K562 (cell line): Measurements from ENCODE around the gene THRSP. TPM values are rescaled to one million over a fixed set of nuclear protein-coding genes. Genes with fewer than 3 reads are reported as not detected.

ENCODE experiments used
- BACH1 ChIP-seq: fragments of 200-800 bp; sonication (Bioruptor generic); IDR thresholded peaks from 2 replicates; pipeline ENCODE4 v1.6.1; 2016; ENCODE audit warnings: missing genetic modification characterization, missing compliant biosample characterization
- CAMTA2 ChIP-seq: fragments of 250-450 bp; sonication (Bioruptor Pico); conservative IDR thresholded peaks from 2 replicates; pipeline ENCODE4 v1.5.1; 2022
- CBX2 ChIP-seq: fragments of 200-600 bp; sonication (generic); IDR thresholded peaks from one replicate; pipeline ENCODE4 v1.6.1; 2012; ENCODE audit warnings: mild to moderate bottlenecking, low read length, inconsistent platforms; ENCODE audit not compliant: insufficient read depth, poor library complexity, severe bottlenecking
- CHCHD3 ChIP-seq: fragments of 250-450 bp; sonication (Bioruptor Pico); IDR thresholded peaks from 2 replicates; pipeline ENCODE4 v2.1.2; 2022; ENCODE audit warnings: mild to moderate bottlenecking
- GTF2E2 ChIP-seq: fragments of 200-800 bp; sonication (Bioruptor generic); IDR thresholded peaks from 2 replicates; pipeline ENCODE4 v1.6.1; 2016; ENCODE audit warnings: missing genetic modification characterization, missing compliant biosample characterization
- GTF2F1 ChIP-seq: IDR thresholded peaks from 2 replicates; pipeline ENCODE4 v1.6.1; 2011; ENCODE audit warnings: low read depth, low read length, improper control_type of control experiment
- L3MBTL2 ChIP-seq: fragments of 450-650 bp; IDR thresholded peaks from 2 replicates; pipeline ENCODE4 v1.6.1; 2016; ENCODE audit warnings: mild to moderate bottlenecking, moderate library complexity
- MYBL2 ChIP-seq, 2 experiments: fragments of 450-650 bp in 1 of 2; sonication (generic) in 1 of 2; formaldehyde crosslinking in 1 of 2; IDR thresholded peaks; 2 replicates each; pipeline versions ENCODE4 v1.6.1 to v1.8.1; 2017 to 2022; ENCODE audit warnings: borderline replicate concordance in 1 of 2, inconsistent platforms in 1 of 2, low read depth in 1 of 2, mild to moderate bottlenecking in 1 of 2, missing genetic modification reagents in 1 of 2, moderate library complexity in 1 of 2
- NEUROD1 ChIP-seq: fragments of 150-350 bp; IDR thresholded peaks from 2 replicates; pipeline ENCODE4 v1.6.1; 2014; ENCODE audit warnings: borderline replicate concordance, low read length, low read depth; ENCODE audit not compliant: partially characterized antibody
- POLR2H ChIP-seq: IDR thresholded peaks from 2 replicates; pipeline ENCODE4 v1.6.1; 2016; ENCODE audit warnings: missing genetic modification characterization, low read depth, mild to moderate bottlenecking, control low read depth, missing compliant biosample characterization, moderate library complexity
- RAD51 ChIP-seq: fragments of 450-650 bp; IDR thresholded peaks from 2 replicates; pipeline ENCODE4 v1.7.1; 2016; ENCODE audit warnings: low read depth, mild to moderate bottlenecking, borderline replicate concordance
- RBFOX2 ChIP-seq: fragments of 200-400 bp; formaldehyde crosslinking; IDR thresholded peaks from 2 replicates; pipeline ENCODE4 v1.6.1; 2017; ENCODE audit warnings: low read depth, mild to moderate bottlenecking, low read length, moderate library complexity
- TAF15 ChIP-seq: fragments of 200-400 bp; formaldehyde crosslinking; IDR thresholded peaks from 2 replicates; pipeline ENCODE4 v1.6.1; 2017; ENCODE audit warnings: mild to moderate bottlenecking, low read depth, low read length, moderate library complexity
- TCFL5 ChIP-seq: fragments of 250-450 bp; sonication (Bioruptor Pico); conservative IDR thresholded peaks from 2 replicates; pipeline ENCODE4 v1.6.1; 2021; ENCODE audit warnings: mild to moderate bottlenecking, moderate library complexity, matching md5 sums
- TFAP4 ChIP-seq: sonication (generic); formaldehyde crosslinking; IDR thresholded peaks from 2 replicates; pipeline ENCODE4 v1.8.0; 2022; ENCODE audit warnings: missing genetic modification reagents, mild to moderate bottlenecking, moderate library complexity, borderline replicate concordance
- XRCC3 ChIP-seq: fragments of 450-650 bp; IDR thresholded peaks from 2 replicates; pipeline ENCODE4 v1.6.1; 2017; ENCODE audit warnings: mild to moderate bottlenecking, moderate library complexity
- ZEB2 ChIP-seq: fragments of 450-650 bp; IDR thresholded peaks from 2 replicates; pipeline ENCODE4 v1.6.1; 2016
- ZHX1 ChIP-seq: fragments of 150-350 bp; conservative IDR thresholded peaks from 2 replicates; pipeline ENCODE4 v1.6.1; 2014; ENCODE audit warnings: low read length
- ZNF217 ChIP-seq: sonication (generic); formaldehyde crosslinking; IDR thresholded peaks from 2 replicates; pipeline ENCODE4 v1.8.0; 2022; ENCODE audit warnings: mild to moderate bottlenecking, missing genetic modification reagents
- ZNF551 ChIP-seq: fragments of 250-450 bp; sonication (Bioruptor Pico); IDR thresholded peaks from 2 replicates; pipeline ENCODE4 v1.5.0; 2021; ENCODE audit warnings: mild to moderate bottlenecking, moderate library complexity
- ZNF639 ChIP-seq, 2 experiments: fragments of 200-800 bp in 1 of 2; sonication (Bioruptor generic) in 1 of 2; sonication (generic) in 1 of 2; formaldehyde crosslinking in 1 of 2; IDR thresholded peaks in 1 of 2; conservative IDR thresholded peaks in 1 of 2; 2 replicates each; pipeline versions ENCODE4 v1.5.0 to v1.6.1; 2016 to 2020; ENCODE audit warnings: missing compliant biosample characterization in 1 of 2, missing genetic modification characterization in 1 of 2, missing genetic modification reagents in 1 of 2
- polyA plus RNA-seq, 8 experiments: library from polyadenylated mRNA; depleted of rRNA in 4 of 8; stranded (reverse) in 5 of 8; unstranded in 3 of 8; fragments of >200 nt; fragmentation: Nextera tagmentation in 2 of 8; fragmentation: Illumina TruSeq in 1 of 8; extraction: Ambion mirVana in 2 of 8; extraction: Trizol in 1 of 8; gene quantifications; 2 replicates each; pipeline versions ENCODE4 v1.2.1 to v1.2.3, GENCODE V29; 2011 to 2014; ENCODE audit warnings: inconsistent platforms in 1 of 8, missing spikeins in 1 of 8
- total RNA-seq, 7 experiments: library from RNA; depleted of rRNA in 6 of 7; stranded (reverse); fragments of >200 nt in 6 of 7; fragmentation: Illumina TruSeq in 2 of 7; extraction: Trizol in 2 of 7; gene quantifications; 2 replicates each; pipeline versions ENCODE4 v1.2.1 to v1.2.3, GENCODE V29; 2011 to 2021; ENCODE audit warnings: low replicate concordance in 1 of 7

Gene THRSP
- total and polyA plus RNA-seq, 9 of the 15 experiments (the other 6 are each of a cell fraction or from before 2014, with no cell fraction given), result 0.23 to 0.56 (median 0.31) TPM; not detected in 2

GRCh38 chr11:78079232-78080083 is 15.8 kb downstream of the THRSP start, which contains the start of gene NDUFC2 (continued):
- TF ChIP-seq ZNF639 (CRISPR knock-in tag; conservative IDR thresholded peaks at IDR 0.05 in 1 of 2, IDR thresholded peaks at IDR 0.05 in 1 of 2), result peak in 1 of 2 experiments; percentile 74; a peak in 1 of 4 replicates
- peak; percentile 82; the same call in 1 of the 2 replicates for TF ChIP-seq GTF2F1
- TF ChIP-seq RBFOX2, result peak; percentile 93
- peak; percentile 79 for TF ChIP-seq TFAP4 (CRISPR knock-in tag)
- no peak for TF ChIP-seq POLR2H
- no peak for TF ChIP-seq CBX2
- no peak for TF ChIP-seq XRCC3
- peak; percentile 82 for TF ChIP-seq L3MBTL2
- no peak for TF ChIP-seq CAMTA2
- no peak for TF ChIP-seq CHCHD3 (CRISPR knock-in tag)
- TF ChIP-seq TCFL5 (CRISPR knock-in tag), result no peak
- no peak for TF ChIP-seq ZNF217 (CRISPR knock-in tag)
- no peak for TF ChIP-seq TAF15
- peak; percentile 96 for TF ChIP-seq ZEB2
- no peak for TF ChIP-seq RAD51
- no peak for TF ChIP-seq ZNF551 (CRISPR knock-in tag)
- TF ChIP-seq NEUROD1, result peak; percentile 82
- peak; percentile 83 for TF ChIP-seq GTF2E2 (tag)
- TF ChIP-seq BACH1 (tag), result no peak
- TF ChIP-seq MYBL2 (IDR thresholded peaks at IDR 0.05; ENCODE audit: low read depth), result no peak
- no peak for TF ChIP-seq MYBL2 (CRISPR knock-in tag; IDR thresholded peaks at IDR 0.05; ENCODE audit: borderline replicate concordance)
- peak; percentile 61; the same call in 1 of the 2 replicates for TF ChIP-seq ZHX1
